Fibroblast of skin of left quadriceps (primary cell): Measurements from ENCODE around the gene EPHA1.
"Not testable (repeated sequence)": the region's sequence is repeated elsewhere in the genome, so short reads cannot be mapped to it uniquely, and the experiment has no call there.

Experiments used
- DNase-seq, 2 experiments: peaks; one replicate each; pipeline ENCODE4 v3.0.0-alpha.2; 2013; ENCODE audit warnings: low read depth in 2 of 2

The EPHA1 gene

GRCh38 chr7:143405173-143406001, 3.3 kb downstream of the EPHA1 start:
- no peak for DNase-seq

DNA sequence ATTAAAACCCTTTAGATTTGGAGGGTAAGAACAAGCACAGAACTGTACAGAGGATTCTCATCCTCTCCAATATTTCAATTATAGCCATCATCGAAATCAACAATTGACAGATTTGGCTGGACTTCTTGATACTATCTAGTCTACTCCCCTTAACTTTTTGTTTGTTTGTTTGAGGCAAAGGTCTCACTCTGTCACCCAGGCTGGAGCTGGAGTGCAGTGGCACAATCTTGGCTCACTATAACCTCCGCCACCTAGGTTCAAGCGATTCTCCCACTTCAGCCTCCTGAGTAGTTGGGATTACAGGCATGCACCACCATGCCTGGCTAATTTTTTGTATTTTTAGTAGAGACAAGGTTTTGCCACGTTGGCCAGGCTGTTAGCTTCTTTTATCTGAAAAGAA, 6.4 kb downstream of the EPHA1 start:
- DNase-seq: not testable (repeated sequence)

DNA sequence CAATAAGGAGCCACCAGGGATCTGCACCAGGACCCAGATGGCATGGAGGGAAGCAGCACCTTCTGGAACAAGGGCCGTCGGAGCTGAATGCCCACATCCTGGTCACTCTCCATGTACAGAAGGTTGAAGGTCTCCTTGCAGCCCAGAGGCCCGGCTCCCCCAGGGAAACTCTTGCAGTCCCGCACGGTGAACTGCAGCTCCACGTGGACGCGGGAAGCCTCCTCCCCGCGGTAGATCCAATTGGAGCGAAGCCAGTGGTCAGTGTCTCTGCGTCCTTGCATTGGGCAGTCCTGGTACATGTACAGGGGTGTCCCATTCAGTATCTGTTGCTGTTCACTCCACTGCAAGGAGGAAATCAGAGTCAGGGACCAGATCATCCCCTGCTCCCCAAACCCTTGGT, 7.4 kb downstream of the EPHA1 start:
- DNase-seq: no peak

DNA sequence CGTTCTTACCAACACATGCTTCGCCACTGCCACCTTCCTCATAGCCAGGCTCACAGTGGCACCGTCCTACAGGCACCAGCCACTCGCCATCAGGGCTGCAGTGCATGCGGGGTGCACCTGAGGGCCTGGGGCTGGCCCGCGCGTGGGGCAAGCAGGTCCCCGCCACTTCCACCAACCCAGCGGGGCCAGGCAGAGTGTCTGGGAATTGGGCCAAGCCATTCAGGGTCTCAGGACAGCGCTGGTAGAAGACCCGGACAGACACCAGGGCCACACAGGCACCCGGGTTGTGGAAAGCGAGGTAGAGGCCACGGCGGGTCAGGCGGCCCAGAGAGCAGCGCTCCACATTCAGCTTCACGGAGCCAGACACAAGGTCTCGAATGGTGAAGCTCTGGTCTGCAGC, 9.0 kb downstream of the EPHA1 start:
- DNase-seq: no peak

- DNase-seq: no peak
Measured at GRCh38 chr7:143399151-143399550, 9.5 kb downstream of the EPHA1 start.

- no peak for DNase-seq
Measured at GRCh38 chr7:143398616-143399015, 10.0 kb downstream of the EPHA1 start.

DNA sequence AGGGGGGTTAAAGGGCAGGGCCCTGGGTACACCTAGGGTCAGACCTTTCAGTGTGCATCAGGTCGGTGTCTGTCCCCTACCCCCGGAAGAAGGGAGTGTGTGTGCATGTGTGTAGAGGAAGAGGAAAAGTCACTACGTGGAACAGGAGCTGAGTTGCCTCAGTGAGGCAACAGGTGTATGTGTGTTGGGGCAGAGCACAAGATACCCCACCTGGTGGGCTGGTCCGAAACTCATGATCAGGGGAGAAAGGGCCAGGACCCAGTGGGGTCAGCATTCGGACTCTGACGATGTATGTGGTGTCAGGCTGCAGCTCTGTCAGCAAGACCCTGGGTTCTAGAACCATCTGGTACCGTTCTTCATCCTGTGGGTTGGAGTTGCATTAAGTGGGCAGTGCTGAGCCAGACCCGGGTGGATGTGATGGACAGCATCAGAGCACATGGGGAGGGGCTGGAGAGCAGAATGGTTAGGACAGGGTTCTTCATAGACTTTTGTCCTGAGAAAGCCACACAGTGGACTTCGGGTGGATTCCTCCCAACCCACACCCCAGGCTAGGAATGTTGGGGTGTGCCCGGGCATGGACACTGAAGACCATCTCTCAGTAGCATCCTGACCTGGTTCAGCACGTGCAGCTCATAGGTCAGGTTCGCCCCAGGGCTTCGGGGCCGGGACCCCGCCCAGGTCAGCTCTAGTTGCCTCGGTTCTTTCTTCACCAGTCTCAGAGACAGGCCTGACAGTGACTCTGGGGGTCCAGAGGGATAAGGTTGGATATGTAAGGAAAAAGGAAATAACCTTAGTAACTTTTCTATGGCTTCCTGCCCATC, 10.7 kb downstream of the EPHA1 start:
- DNase-seq: no peak

- DNase-seq: no peak
Measured at GRCh38 chr7:143396625-143397556, 11.8 kb downstream of the EPHA1 start.

DNA sequence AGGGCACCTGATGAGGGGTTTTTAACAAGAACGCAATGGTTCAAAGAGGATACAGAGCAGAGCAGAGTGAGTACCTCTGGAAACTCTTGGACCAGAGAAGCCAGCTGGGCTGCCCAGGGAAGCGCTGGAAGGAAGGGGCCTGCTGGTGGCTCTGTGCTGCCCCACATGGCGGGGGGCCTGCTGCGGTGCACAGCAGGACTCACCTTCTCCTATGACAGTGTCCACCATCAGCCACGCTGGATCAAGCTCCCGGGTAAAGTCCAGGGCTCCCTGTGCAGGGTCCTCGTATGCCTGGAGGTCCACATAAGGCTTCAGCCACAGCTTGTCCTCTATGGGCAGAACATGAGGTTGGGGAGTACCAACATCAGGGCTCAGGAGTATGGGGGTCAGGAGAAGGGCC, 12.5 kb downstream of the EPHA1 start:
- DNase-seq: no peak

DNA sequence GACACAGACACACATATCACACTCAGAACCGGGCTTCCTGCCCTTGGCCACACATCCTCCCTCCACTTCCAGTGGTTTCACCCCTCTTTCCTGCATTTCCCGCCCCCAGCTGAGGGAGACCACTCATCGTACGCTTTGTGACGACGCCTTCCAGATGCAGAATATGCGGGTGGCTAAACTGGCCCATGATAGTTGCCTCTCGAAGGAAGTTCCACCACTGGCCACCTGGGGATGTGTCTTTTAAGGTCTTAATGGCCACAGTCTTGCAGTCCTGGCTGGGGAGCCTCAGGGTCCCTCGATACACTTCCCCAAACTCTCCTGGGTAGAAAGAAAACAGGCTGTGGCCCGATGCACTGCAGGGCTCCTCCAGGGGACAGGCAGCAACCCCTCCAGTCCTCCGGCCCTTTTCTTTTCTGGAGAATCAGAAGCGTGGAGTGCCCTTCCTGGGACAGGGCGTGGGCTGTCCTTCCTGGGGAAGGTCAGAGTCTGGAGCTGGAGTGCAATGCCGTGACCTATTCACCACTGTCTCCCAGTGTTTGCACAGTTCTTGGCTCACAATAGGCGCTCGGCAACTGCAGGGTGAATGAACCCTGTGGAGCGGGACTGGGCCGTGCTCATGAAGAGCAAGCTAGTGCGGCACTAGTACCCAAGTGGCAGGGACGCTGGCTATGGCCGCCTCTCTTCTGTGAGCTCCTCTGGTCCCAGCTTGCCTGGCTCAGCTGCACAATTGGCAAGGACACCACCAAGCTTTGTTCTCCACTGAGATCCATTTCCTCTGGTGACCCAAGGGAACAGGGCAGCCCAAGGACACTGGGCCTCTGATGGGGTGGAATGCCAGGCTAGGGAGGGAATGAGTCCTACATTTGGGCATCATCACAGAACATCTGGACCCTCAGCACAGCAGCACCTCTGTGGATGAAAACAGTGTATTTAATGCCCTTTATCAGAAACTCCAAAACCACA, 13.2 kb downstream of the EPHA1 start:
- DNase-seq: no peak

DNA sequence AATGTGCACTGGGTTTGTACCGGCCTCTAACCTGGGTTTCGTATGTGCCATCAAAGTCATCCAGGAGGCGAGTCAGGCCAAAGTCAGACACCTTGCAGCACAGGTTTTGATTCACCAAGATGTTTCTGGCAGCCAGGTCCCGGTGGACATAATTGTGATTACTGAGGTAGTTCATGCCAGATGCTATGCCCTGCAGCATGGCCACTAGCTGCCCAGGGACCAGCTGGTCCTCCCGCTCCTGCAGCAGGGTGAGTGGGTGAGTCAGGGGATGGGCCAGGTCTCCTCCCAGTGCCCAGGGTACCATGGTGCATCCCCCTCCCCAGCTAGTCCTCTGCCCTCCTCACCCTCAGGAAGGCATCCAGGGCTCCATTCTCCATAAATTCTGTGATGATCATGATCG, 13.9 kb downstream of the EPHA1 start:
- DNase-seq: no peak

GRCh38 chr7:143394068-143394467, 14.6 kb downstream of the EPHA1 start:
- DNase-seq: no peak

DNA sequence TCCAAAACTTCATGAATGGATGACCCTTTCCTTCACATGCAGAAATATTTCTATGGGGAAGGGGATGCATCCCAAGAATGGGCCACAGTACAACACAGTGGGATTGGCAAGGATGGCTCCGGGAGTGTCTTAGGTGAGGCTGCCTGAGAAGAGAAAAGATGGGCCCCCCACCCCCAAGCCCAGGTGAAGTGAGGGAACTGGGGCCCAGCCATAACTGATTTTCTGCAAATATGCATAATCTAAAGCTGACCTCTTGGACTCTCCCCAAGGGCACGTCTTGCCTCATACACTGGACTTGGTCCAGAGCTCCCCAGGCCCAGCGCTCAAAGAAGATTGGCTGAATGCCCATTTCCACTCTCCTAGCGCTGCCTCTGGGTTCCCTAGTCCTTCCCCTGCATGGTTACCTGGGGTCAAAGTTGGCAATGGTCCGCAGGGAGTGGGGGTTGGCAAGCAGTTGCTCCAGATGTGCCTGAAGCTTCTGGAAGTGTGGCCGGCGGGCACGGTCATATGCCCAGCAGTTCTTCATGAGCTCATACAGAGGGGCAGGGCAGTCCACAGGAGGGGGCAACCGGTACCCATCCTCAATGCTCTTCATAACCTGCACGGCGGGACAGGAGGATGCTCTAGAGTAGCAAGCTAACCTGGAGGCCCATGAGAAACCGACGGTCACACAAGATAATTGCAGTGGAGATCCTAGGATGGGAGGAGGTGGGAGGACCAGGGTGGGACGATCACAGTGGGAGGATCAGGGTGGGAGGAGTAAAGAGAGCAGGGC, 15.2 kb downstream of the EPHA1 start:
- DNase-seq: no peak

DNA sequence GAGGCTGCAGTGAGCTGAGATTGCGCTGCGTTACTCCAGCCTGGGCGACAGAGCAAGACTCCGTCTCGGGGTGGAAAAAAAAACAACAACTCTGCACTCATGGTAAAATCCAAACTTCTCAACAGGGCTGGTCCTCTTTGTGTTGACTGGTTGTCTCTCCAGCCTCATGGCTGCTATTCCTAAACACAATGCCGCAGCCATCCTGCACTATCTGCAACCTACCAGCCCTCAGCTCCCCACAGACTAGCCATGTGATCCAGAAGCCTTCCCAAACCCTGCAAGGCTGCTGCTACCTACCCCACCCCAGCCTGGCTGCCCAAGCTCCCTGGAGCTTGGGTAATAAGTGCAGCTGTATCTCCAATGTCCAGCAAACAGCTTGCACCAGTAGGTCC, 15.8 kb downstream of the EPHA1 start:
- DNase-seq: no peak

- not testable (repeated sequence) for DNase-seq
Measured at GRCh38 chr7:143392427-143392826, 16.2 kb downstream of the EPHA1 start.

- DNase-seq: peak; percentile 60 to 68
Measured at GRCh38 chr7:143391462-143392404, 16.9 kb downstream of the EPHA1 start.

DNA sequence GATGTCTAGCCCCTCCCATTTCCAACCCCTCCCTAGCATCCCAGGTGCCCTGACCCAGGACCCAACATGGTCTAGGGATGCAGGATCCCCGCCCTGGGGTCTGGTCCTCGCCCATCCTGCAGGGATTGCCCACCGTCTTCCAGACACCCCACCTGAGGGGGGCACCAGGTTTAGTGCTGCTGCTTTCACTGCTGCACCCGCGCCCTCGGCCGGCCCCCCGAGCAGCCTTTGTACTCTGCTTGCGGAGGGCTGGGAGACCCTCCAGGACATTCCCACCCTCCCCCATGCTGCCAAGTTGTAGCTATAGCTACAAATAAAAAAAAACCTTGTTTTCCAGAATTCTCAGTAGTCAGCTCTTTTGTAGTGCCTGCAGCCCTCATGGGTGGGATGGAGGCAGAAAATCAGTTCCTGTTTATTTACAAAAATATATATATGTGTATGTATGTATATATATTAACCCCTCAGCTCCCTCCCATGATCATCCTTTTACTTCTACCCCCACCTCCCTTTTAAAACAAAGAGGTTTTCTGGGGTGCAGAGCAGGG, 17.8 kb downstream of the EPHA1 start:
- DNase-seq: no peak

DNA sequence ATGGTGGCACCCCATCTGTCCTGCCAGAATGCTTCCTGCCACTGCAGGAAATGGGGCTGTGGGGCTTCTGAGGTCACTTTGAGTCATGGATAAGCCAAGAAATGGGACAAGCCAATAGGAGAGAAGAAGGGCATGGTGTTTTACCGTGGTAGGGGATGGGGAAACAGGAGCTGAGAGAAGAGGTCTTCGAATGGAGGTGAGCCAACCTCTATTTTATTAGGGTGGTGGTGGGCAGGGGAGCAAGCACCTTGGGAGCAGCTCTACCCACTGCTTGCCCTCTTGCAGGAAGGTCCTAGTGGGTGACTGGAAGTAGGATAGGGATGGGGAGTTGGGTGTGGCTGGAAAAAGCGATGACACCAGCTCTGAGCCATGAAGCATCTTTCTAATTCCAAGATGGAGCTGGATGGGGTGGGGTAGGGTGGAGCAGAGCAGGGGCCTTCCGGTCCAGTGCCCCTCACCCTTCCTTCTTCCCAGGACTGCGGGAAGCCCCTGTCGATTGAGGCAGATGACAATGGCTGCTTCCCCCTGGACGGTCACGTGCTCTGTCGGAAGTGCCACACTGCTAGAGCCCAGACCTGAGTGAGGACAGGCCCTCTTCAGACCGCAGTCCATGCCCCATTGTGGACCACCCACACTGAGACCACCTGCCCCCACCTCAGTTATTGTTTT, 18.4 kb downstream of the EPHA1 start:
- no peak for DNase-seq
